ENCODE data around the gene NSUN7.
"Not testable (repeated sequence)": the region's sequence is repeated elsewhere in the genome, so short reads cannot be mapped to it uniquely, and the experiment has no call there.

The NSUN7 gene

GRCh38 chr4:40817157-40817556 lies 67.4 kb downstream of the NSUN7 start:
- not testable (repeated sequence) for DNase-seq (ENCODE audit: low read depth, low spot score)

GRCh38 chr4:40820101-40820500 lies 70.3 kb downstream of the NSUN7 start:
- no peak for DNase-seq (ENCODE audit: low read depth, low spot score)

GRCh38 chr4:40822420-40823166 lies 72.8 kb downstream of the NSUN7 start:
- DNase-seq (ENCODE audit: low read depth, low spot score) = no peak

- DNase-seq (ENCODE audit: low read depth, low spot score) = no peak
These were observed 75.5 kb downstream of the NSUN7 start for GRCh38 chr4:40825014-40825838.

GRCh38 chr4:40826821-40827220 lies 77.1 kb downstream of the NSUN7 start:
- DNase-seq (ENCODE audit: low read depth, low spot score) = no peak

- no peak for DNase-seq (ENCODE audit: low read depth, low spot score)
These were observed 78.0 kb downstream of the NSUN7 start for GRCh38 chr4:40827758-40828157.

GRCh38 chr4:40828661-40829060 lies 78.9 kb downstream of the NSUN7 start:
- no peak for DNase-seq (ENCODE audit: low read depth, low spot score)

GRCh38 chr4:40829586-40829985 lies 79.8 kb downstream of the NSUN7 start:
- no peak for DNase-seq (ENCODE audit: low read depth, low spot score)

- no peak for DNase-seq (ENCODE audit: low read depth, low spot score)
These were observed 81.6 kb downstream of the NSUN7 start for GRCh38 chr4:40831146-40831907.

GRCh38 chr4:40832175-40832574 lies 82.4 kb downstream of the NSUN7 start:
- no peak for DNase-seq (ENCODE audit: low read depth, low spot score)

- DNase-seq (ENCODE audit: low read depth, low spot score) = no peak
These were observed 83.5 kb downstream of the NSUN7 start for GRCh38 chr4:40833212-40833611.

- DNase-seq (ENCODE audit: low read depth, low spot score) = no peak
These were observed 87.5 kb downstream of the NSUN7 start for GRCh38 chr4:40837094-40837870.

- DNase-seq (ENCODE audit: low read depth, low spot score) = no peak
These were observed 89.0 kb downstream of the NSUN7 start for GRCh38 chr4:40838742-40839141.

GRCh38 chr4:40840255-40840984 lies 90.7 kb downstream of the NSUN7 start:
- DNase-seq (ENCODE audit: low read depth, low spot score) = no peak

- DNase-seq (ENCODE audit: low read depth, low spot score) = peak; percentile 66
These were observed 91.3 kb downstream of the NSUN7 start for GRCh38 chr4:40840985-40841571.

- DNase-seq (ENCODE audit: low read depth, low spot score) = no peak
These were observed 92.6 kb downstream of the NSUN7 start for GRCh38 chr4:40842318-40842717.

GRCh38 chr4:40842725-40843423 lies 93.1 kb downstream of the NSUN7 start:
- DNase-seq (ENCODE audit: low read depth, low spot score) = no peak

- DNase-seq (ENCODE audit: low read depth, low spot score) = no peak
These were observed 93.9 kb downstream of the NSUN7 start for GRCh38 chr4:40843696-40844095.

GRCh38 chr4:40844261-40844660 lies 94.5 kb downstream of the NSUN7 start:
- DNase-seq (ENCODE audit: low read depth, low spot score) = no peak

All from smooth muscle cell of the brain vasculature (primary cell).